Measurements from ENCODE around the gene DECR2.

DNA sequence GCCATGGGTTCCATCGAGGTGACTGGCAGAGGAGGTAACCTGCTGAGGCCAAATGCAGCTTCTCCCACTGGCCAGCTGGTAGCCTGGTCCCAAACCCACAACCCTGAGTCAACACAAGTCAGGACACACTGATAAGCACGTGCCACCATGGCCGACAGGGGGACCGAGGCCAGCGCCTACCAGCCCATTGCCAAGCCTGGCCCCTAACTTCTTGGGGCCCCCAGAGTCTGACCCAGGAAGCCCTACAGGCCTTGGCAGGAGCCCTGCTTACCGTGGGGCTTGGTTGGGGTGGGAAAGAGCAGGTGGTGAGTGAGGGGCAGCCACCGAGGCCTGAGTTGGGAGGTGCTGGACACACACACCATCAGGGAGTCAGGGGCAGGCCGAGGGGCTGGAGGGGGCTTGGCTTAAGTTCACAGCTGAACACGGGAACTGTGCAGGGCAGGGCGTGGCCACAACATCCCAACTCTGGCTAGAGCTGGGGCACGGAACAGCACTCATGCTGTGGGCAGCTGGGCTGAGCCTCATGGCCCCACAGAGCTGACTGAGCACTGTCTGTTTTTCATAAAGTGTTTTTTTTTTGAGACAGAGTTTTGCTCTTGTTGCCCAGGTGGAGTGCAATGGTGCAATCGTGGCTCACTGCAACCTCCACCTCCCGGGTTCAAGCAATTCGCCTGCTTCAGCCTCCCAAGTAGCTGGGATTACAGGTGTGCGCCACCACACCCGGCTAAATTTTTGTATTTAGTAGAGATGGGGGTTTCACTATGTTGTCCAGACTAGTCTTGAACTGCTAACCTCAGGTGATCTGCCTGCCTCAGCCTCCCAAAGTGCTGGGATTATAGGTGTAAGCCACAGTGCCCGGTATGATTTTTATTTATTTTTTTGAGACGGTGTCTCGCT, 36.8 kb upstream of the DECR2 start:
- TF ChIP-seq CTCF (IDR thresholded peaks at IDR 0.05) (no peak), POLR2A (IDR thresholded peaks at IDR 0.05) (no peak)

All from thyroid gland (tissue), 4 donors.